CD4-positive, alpha-beta T cell treated with Interleukin-4 for 4 hours (primary cell): Measurements from ENCODE around the gene PKD2L1.
A peak's percentile ranks its signal among the peaks of the same experiment; 100 is the strongest.
"Not testable (repeated sequence)": the region's sequence is repeated elsewhere in the genome, so short reads cannot be mapped to it uniquely, and the experiment has no call there.

Experiments
- DNase-seq: peaks from one replicate; pipeline ENCODE4 v3.0.0-alpha.2; 2020

Gene PKD2L1

GRCh38 chr10:100286051-100287033 is 43.7 kb downstream of the PKD2L1 start, which contains the start of gene BLOC1S2:
Gene BLOC1S2, minus strand, starts transcription at chr10:100286680. Its CDS starts 21 bp downstream, at chr10:100286659.
- DNase-seq = peak; percentile 80

GRCh38 chr10:100285326-100285725 is 44.7 kb downstream of the PKD2L1 start:
- not testable (repeated sequence) for DNase-seq

GRCh38 chr10:100282907-100283306 is 47.1 kb downstream of the PKD2L1 start:
- DNase-seq = no peak

GRCh38 chr10:100276971-100277370 is 53.1 kb downstream of the PKD2L1 start:
- DNase-seq = not testable (repeated sequence)

GRCh38 chr10:100267239-100268104 is 62.6 kb downstream of the PKD2L1 start, which contains the start of gene CWF19L1:
Gene CWF19L1, minus strand, starts transcription at chr10:100267638. Its CDS starts 45 bp downstream, at chr10:100267593.
- DNase-seq = peak; percentile 80

- no peak for DNase-seq
Observed at GRCh38 chr10:100265821-100266485, 64.1 kb downstream of the PKD2L1 start.

- DNase-seq = no peak
Observed at GRCh38 chr10:100254191-100254590, 75.8 kb downstream of the PKD2L1 start.

GRCh38 chr10:100253041-100253440 is 77.0 kb downstream of the PKD2L1 start:
- DNase-seq = no peak

GRCh38 chr10:100248820-100249219 is 81.2 kb downstream of the PKD2L1 start:
- DNase-seq = no peak

GRCh38 chr10:100245484-100246220 is 84.4 kb downstream of the PKD2L1 start:
- no peak for DNase-seq

- no peak for DNase-seq
Observed at GRCh38 chr10:100239851-100240250, 90.2 kb downstream of the PKD2L1 start.

GRCh38 chr10:100238429-100238828 is 91.6 kb downstream of the PKD2L1 start:
- no peak for DNase-seq
